ENCODE results near the gene IQSEC3.
"Not testable (repeated sequence)": the region's sequence is repeated elsewhere in the genome, so short reads cannot be mapped to it uniquely, and the experiment has no call there.

IQSEC3 gene

DNA sequence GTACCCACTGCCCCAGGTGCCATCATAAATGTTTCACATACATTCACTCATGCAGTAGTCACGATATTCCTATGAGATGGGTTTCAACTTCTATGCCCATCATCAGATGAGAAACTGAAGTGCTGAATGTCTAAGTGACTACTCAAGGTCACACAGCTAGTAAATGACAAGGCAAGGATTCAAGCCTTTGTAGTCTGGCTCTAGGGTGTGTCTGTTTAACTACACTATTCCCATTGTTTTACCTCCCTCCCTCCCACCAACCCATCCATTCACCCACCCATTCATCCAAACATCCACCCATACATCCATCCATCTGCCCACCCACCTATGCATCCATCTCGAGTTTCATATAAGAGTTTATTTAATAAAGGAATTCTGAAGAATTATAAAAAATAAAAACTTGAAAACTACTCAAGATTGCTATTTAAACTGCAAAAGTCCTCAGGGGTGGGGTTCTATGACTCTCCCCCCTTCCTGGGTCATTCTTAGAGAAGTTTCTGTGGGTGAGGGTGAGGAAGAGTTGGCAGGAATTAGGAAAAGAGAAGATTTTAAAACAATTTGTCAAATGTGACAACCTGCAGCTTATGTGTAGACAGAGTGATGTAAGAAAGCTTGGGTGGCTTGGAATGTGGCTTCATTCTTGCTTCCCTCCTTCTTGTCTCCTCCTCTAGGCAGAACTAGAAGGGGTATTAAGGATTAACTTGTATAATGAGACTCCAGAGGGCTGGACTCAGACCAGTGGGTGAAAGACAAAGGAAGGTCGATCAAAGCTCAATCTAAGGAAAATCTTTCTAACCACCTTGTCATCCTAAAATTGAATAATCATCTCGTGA, 13.4 kb upstream of the IQSEC3 start:
- ATAC-seq, DNase-seq: not testable (repeated sequence)

DNA sequence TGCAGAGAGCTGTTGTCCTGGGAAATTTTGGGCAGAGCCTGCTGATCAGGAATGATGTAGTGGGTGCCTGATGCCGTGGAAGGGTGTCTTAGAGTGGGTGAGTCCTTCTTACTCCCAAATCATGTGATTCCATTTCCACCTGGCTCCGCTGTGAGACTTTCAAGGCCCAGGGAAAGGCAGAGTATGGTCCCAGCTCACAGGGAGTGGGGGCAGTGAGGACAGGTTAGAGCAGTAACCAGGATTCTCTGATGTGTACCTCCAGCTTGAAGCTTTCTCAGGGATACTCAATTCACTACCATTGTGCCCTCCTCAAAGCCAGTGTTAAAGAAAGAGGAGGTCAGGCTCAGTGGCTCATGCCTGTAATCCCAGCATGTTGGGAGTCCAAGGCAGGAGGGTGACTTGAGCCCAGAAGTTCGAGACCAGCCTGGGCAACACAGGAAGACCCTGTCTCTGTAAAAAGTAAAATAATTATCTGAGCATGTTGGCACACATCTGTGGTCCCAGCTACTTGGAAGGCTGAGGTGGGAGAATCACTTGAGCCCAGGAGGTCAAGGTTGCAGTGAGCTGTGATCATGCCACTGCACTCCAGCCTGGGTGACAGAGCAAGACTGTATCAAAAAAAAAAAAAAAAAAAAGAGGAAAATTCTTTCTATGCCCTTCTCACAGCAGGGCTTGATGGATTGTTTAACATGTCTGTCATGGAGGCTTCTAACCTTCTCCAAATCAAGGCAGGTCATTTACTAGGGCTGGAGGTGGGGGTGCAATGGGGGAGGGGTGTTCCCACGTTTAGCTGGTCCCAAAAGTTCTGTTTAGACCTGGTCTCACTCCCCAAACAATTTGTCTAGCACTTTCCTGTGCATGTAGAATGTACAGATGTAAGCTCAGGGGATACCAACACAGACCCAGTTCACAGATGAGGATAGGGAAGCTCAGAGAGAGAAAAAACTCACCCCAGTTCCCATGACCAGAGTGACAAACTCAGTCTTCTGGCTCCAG, 12.5 kb upstream of the IQSEC3 start:
- no peak for ATAC-seq
- DNase-seq, result no peak

DNA sequence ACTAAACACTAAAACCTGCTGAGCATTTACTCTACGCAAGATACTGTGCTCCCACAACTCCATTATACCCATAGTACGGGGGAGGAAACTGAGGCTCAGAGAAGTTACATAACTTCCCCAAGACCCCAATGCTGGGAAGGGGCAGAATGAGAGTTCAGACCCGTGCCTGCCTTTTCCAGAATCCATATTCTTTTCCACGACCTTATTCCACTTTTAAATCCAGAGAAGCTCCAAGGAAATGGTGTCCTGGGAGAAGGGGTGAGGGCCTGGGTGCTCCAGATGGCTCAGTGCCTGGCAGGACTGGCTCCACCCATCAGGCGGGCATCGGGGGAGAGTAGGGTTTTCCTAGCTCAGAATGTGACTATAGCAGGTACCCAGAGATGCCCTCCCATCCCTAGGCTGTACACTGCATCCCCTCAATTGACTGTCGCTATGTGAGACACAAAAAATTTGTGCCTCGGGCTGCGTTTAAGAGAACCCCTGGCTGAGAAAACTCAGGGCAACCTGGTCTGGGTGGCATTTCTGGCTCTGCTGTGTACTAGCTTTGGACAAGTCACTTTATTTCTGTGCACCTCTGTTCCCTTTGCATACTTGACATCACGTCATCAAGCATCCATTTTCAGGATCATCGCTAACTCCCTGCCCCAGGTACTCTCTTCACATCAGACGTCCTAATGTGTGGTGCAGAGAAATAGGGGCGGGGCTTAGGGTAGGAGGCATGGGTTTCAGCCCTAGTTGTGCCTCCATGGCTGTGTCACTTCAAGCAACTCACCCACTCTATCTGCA, 11.6 kb upstream of the IQSEC3 start:
- DNase-seq, result no peak
- ATAC-seq, result peak; percentile 9

DNA sequence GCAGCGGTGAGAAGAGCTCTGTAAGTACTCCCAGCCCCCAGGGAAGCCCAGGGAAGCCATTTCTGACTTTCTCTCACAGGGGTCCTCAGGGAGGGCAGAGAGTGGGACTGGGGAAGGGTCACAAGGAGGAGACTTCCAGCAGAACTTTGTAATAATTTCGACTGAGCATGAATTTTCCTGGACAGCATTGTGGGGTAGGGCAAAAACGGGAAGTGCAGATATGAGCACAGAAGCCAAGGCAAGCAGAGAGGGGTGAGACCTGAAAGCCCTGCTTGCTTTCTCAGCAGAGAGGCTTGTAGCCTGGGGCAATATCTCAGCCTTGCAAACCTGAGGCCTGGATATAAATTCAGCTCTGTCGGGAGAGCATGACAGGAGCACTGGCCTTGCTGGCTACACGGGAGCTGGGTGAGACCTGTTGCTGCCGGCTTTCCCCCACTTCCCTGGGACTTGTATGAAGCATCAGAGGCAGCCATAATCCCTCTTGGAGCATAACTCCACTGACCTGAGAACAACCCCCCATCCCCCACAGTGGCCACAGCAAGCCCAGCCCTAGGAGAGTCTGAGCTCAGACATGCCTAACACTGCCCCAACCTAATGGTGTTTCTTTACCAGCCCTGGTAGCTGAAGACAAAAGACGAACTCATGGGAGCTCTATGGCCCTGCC, 9.8 kb upstream of the IQSEC3 start:
- DNase-seq (no peak), ATAC-seq (no peak)

DNA sequence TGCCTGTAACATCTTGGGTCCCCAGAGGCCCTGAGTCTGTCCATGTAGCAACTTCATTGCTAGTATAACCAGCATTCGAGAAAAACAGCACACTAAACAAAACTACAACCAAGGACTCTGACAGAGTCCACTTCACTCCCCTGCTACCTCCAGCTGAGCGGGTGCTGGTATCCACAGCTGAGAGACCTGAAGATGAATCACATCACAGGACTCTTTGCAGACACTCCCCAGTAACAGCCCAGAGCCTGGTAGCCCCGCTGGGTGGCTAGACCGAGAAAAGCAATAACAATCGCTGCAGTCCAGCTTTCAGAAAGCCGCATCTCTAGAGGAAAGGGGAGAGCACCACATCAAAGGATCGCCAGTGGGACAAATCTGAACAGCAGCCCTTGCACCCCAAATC, 9.0 kb upstream of the IQSEC3 start:
- ATAC-seq (no peak), DNase-seq (no peak)

DNA sequence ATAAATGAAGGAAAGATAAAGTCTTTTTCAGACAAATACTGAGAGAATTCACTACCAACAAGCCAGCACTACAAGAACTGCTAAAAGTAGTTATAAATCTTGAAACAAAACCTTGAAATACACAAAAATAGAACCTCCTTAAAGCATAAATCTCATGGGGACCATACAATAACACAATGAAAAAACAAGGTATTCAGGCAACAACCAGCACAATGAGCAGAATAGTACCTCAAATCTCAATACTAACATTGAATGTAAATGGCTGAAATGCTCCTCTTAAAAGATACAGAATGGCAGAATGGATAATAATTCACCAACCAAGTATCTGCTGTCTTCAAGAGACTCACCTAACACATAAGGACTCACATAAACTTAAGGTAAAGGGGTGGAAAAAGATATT, 7.7 kb upstream of the IQSEC3 start:
- ATAC-seq, result no peak
- no peak for DNase-seq

DNA sequence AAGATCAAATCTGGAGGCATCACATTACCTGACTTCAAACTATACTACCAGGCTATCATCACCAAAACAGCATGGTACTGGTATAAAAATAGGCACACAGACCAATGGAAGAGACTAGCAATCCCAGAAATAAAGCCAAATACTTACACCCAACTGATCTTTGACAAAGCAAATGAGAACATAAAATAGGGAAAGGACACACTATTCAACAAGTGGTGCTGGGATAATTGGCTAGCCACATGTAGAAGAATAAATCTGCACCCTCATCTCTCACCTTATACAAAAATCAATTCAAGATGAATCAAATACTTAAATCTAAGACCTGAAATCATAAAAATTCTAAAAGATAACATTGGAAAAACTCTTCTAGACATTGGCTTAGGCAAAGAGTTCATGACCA, 4.7 kb upstream of the IQSEC3 start:
- not testable (repeated sequence) for ATAC-seq

DNA sequence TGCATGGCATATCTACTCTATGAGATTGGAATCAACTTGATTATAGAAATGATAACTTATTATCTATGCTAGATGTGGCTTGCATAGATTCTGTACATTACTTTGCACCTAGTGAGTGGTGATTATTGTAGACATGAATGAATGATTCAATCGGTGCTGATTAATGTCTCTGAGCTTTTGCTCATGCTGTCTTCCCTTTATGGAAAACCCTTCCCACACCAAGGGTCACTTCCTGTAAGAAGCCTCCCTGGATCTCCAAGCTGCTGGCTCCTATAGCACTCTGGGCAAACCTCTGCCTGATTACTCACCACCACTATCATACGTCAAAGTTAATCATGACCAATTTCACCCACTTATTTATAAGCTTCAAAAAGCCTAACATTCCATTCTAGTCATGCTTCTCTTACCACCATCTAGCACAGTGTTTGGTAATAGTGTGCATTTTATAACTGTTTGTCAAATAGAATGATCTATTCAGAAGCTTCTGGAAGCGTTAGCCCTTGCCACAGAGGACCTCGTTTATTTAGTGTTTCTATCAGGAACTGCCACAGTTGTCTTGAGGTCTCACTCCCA, 990 bp upstream of the IQSEC3 start:
- not testable (repeated sequence) for ATAC-seq, DNase-seq

More for the DNA sequence above, 4.7 kb upstream of the IQSEC3 start:
- DNase-seq, result not testable (repeated sequence)

DNA sequence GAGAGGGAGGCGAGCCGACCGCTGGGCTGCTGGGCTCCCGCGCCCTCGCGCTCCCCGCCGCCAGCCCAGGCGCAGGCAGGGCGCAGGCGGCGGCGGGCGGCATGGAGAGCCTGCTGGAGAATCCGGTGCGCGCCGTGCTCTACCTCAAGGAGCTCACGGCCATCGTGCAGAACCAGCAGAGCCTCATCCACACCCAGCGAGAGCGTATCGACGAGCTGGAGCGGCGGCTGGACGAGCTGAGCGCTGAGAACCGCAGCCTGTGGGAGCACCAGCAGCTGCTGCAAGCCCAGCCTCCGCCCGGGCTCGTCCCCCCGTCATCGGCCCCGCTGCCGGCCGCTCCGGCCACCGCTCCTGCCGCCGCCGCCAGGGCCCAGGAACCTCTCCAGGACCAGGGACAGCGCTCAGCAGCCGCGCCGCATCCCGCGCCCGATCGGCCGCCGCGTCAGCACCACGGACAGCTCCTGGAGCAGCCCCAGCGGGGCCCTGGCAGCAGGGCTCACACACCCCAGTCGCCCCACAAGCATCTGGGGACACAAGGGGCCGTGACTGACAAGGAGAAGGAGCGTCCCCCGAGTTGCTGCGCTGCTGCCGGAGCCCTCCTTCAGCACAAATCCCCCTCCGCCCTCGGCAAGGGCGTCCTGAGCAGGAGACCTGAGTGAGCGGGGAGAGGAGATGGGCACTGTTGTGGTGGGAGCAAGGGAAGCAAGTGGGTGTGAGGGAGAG, 376 bp downstream of the IQSEC3 start:
- not testable (repeated sequence) for DNase-seq
- peak; percentile 74 for ATAC-seq

DNA sequence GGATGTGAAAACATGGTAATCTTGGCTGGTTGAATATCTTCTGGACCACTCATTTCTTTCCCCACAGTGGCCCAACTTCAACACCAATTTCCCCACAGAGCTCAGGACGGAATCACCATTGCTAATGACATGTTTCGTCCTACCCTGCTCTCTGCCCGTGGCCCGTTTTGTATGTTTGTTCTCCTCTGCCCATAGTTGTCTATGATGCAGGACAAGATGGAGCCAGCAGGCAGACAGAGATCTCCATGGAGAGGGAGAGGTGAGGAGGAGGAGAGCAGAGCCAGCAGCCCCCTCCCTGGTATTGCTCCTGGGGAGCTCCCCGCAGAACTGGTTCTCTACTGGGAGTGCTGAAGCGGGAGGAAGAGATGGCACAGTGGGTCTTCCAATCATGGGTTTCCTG, 3.1 kb downstream of the IQSEC3 start:
- DNase-seq, ATAC-seq: not testable (repeated sequence)

DNA sequence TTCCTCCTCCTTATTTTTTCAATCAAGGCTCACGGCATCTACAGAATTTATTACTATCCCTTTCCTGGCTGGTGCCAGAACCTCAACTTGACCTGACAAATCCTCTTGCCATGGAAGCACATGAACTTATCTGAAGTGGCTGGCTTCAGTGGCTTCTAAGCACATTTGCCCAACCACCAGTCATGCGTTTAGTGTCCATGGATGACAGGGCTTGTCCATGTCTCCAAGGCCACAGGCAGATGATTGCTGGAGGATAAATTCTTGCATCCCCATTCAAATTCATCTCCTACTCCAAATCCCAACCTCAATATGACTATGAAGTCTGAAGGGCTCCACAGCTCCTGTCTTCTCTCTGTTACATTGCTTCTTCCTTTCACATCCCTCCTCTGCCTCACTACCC, 4.0 kb downstream of the IQSEC3 start:
- DNase-seq, ATAC-seq: not testable (repeated sequence)

DNA sequence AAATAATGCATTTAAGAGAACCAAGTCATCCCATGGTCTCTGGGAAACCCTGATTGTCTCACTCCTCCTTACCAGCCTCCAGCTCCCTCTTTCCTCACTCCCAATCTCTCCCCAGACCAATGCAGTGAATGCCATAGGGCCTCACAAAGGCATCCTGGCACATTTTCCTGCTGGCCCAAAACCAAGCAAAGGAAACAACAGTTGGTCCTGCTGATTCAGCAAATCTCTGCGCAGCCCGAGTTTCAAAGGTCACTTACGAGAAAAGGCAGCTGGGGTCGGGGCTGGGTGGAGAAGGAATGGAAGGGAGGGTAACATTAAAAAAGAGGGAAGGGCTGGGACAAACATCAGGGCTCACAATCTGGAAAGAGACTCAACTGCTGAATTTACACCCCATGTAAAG, 5.5 kb downstream of the IQSEC3 start:
- not testable (repeated sequence) for DNase-seq, ATAC-seq

DNA sequence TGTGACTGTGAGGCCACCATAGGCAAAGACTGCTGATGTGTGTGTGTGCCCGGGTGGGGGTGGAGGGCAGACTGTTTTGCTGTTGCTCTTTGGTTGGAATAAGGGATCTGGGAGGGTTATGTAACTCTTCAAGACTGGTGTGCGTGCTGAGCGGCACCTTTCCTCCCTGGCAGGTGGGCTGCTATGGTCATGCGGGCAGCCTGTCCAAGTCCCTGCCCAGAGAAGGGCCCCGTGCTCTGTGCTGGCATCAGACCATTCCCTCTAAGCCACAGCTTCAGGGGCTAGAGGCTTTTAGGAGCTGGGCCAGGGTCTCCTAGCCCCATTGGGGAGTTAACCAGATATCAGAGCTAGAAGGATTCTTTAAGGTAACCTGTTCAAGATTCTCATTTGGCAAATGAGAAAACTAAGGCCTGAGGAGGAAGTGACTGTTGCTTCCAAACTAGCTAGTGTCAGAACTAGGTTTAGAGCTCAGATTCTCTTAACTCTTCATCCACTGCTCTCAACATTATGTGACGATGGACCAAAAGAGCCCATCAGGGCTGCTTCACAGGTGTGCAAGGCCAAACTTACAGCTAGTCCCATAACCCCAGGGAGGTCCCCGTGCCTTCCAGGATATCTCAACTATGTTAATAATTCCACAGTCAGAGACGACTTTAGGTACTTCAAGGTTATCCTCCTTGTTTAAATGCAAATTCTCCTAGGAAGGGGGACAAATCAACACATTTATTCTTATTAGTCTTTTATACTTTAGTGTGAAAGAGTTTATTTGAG, 8.0 kb downstream of the IQSEC3 start:
- ATAC-seq, DNase-seq: not testable (repeated sequence)

DNA sequence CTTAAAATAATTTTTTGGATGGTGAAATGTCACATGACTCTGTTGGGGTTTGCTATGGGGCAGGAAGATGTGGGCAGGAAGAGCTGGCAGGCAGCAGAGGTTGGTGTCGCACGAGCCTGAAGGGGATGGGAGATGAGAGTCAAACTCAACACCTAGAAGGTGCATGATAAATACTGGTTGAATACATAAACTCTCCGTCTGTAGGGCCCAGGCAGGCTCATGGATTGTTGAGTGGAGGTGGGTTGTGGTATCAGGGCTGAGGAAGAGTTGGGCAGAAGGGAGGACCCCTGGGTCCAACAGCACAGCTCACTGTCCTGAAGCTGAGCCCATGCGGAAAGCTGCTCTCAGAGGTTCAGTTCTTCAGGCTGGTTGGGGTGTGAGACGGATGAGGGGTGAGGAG, 9.0 kb downstream of the IQSEC3 start:
- not testable (repeated sequence) for ATAC-seq, DNase-seq

DNA sequence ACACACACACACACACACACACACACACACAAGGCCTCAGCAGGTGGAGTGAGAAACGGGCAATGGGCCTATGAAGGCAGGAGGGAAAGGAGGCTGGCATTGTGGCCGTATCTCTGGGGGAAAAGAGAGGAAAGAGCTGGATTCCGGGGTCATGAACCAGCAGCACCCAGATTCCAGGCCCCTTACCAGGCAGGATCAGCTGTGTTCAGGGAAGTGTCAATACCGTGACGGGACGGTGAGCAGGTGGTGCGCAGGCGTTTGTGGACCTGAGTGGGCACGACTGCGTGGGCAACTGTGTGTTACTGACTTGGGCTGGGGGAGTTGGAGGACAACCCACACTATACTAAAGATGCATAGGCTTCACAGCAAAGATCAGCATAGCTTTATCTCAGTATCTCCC, 9.5 kb downstream of the IQSEC3 start:
- not testable (repeated sequence) for DNase-seq, ATAC-seq

DNA sequence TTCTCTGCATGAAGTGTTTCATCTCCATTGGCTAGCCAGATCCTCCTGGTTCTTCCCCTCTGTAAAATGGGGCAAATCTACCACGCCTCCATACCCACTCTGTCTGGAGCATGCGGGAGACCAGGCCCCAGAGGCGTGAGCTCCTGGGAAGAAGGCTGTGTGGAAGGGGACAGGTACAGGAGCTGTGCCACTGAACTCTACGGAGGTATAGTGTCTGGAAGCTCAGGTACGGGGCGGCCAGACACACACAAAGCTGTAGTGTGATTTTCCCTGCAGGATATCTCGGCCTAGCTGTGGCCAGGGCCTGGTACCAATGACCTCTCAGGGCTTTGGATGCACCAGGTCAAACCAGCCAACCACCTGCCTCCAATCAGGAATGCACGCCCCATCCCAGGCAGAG, 10.0 kb downstream of the IQSEC3 start:
- not testable (repeated sequence) for DNase-seq
- peak; percentile 29 for ATAC-seq

DNA sequence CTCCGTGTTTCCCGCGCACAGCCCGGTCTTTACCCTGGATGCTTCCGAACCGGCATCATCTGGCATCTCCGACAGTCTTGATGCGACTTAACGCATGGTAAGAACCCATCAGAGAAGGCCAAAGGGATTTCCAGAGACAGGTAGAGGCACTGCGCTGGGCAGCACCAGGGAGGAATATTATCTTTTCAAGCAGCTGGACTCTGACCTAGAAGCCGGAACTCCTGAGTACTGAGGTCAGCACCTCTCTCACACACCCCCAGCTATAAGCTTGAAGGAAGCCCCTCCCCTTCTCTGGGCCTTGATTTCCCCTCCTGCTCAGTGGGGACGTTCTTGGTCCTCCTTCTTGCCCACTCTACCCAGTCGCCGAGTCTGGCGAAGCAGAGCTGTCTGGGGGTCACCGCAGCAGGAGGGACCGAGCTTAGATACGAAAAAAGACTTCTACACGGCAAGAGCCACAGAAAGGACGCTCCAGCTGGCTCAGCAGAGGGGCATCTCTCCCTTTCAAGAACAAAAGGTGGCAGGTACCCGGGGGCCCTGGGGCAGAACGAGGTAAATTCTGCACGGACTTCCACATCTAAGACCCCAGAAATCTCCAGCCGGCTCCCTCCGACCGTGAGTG, 10.6 kb downstream of the IQSEC3 start:
- DNase-seq, ATAC-seq: not testable (repeated sequence)

DNA sequence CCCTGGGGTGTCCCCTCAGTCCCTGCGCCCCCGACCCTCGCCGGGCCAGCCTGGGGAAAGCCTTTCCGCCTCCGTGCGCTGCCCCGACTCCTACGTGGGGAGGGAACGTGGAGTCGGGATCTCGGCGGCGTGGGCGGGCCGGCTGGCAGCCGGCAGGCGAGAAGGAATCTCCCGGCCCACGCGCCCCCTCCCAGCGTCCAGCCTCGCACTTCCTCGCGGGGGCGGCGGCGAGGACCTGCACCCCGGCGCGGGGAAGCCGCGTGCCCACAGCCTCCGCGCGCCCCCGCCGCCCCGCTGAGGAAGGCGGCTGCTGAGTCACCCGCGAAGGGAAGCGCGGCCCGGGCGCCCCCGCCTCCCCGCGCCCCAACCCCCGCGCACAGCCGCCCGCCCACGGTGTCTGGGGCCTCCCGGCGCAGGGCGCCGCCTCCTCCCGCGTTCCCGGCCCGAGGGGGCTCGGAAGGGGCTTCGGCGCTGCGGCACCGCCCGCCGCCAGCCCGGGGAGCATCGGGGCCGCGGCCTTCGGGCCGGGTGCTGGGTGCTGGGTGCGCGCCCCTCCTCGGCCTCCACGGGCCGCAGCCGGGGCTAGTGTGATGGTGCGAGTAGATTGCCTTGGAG, 11.3 kb downstream of the IQSEC3 start:
- DNase-seq, ATAC-seq: not testable (repeated sequence)

Measured in stimulated activated naive CD8-positive, alpha-beta T cell treated with anti-CD3 and anti-CD28 coated beads, Interleukin-15, Interleukin-2, amounts not matched to agents 100 U/mL and 50 U/mL, for 24 hours (primary cell).